Liver (tissue), 3 donors: ENCODE measurements around the gene EMILIN1.

Source experiments
- GABPA ChIP-seq, 2 donors: IDR thresholded peaks in 1 of 2; conservative IDR thresholded peaks in 1 of 2; 2 replicates each; pipeline ENCODE4 v1.6.1; 2016; ENCODE audit warnings: antibody characterized with exemption in 2 of 2, mild to moderate bottlenecking in 1 of 2, moderate library complexity in 1 of 2
- TF ChIP-seq, protein P1 (sequence below): fragments of 150-350 bp; IDR thresholded peaks from 2 replicates; pipeline ENCODE4 v1.5.1; 2017; ENCODE audit warnings: improper control_type of control experiment, low read depth, low read length; ENCODE audit not compliant: missing input control
- TF ChIP-seq, protein P2 (sequence below): IDR thresholded peaks from 2 replicates; pipeline ENCODE4 v1.6.1; 2016; ENCODE audit warnings: antibody characterized with exemption
- donor health status: healthy.
- donor health status: healthy.

DNA sequence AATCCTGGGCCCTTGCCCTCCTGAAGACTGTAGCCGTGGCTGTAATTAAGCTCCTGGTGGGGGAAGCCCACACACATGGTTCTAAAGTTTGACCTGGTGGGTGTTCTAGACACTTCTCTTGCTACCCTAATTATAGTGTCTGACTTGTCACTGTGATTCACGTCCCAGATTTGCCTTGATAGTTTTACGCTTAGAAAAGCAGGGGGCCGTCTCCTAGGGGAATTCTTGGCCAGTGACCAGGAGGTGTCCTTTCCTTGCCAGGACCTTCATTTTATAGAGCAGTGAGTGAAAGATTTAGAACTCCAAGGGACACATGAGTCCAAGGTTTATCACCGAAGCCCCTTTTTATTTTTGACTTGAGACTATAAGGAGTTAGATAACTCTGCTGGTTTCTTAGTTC is 36.7 kb upstream of the EMILIN1 start:
- TF ChIP-seq, protein P1, sequence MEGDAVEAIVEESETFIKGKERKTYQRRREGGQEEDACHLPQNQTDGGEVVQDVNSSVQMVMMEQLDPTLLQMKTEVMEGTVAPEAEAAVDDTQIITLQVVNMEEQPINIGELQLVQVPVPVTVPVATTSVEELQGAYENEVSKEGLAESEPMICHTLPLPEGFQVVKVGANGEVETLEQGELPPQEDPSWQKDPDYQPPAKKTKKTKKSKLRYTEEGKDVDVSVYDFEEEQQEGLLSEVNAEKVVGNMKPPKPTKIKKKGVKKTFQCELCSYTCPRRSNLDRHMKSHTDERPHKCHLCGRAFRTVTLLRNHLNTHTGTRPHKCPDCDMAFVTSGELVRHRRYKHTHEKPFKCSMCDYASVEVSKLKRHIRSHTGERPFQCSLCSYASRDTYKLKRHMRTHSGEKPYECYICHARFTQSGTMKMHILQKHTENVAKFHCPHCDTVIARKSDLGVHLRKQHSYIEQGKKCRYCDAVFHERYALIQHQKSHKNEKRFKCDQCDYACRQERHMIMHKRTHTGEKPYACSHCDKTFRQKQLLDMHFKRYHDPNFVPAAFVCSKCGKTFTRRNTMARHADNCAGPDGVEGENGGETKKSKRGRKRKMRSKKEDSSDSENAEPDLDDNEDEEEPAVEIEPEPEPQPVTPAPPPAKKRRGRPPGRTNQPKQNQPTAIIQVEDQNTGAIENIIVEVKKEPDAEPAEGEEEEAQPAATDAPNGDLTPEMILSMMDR = no peak
- TF ChIP-seq GABPA (IDR thresholded peaks at IDR 0.05 in 1 of 2, conservative IDR thresholded peaks at IDR 0.05 in 1 of 2) = no peak
- TF ChIP-seq, protein P2, sequence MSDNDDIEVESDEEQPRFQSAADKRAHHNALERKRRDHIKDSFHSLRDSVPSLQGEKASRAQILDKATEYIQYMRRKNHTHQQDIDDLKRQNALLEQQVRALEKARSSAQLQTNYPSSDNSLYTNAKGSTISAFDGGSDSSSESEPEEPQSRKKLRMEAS = no peak
